WTC11 (cell line): ENCODE results near the gene SLAIN1. TPM values are rescaled to one million over a fixed set of nuclear protein-coding genes. Genes with fewer than 3 reads are reported as not detected.

Experiments
- ATAC-seq: fragments of 200-7000 bp; cut with Tn5 transposase; 2 replicates; pipeline ENCODE4 v1.10.0; 2021; ENCODE audit warnings: mild to moderate bottlenecking, moderate library complexity
- CTCF ChIA-PET: fragments of 300-600 bp; sonication (Branson Sonifier 250); formaldehyde crosslinking; loops from one replicate; lab custom pipeline; 2021; ENCODE audit warnings: antibody characterized with exemption; lab: Charles Lee
- POLR2A ChIA-PET: fragments of 350-600 bp; sonication (Branson Sonifier 250); formaldehyde crosslinking; loops from one replicate; lab custom pipeline; 2021; ENCODE audit warnings: antibody characterized with exemption; lab: Charles Lee
- DNase-seq: peaks from one replicate; pipeline ENCODE4 v3.0.0; 2021; ENCODE audit warnings: low spot score
- H3K27ac Mint-ChIP-seq: 2 replicates; pipeline ENCODE4 v1.8.0; 2021; ENCODE audit warnings: mixed read lengths
- H3K27me3 Mint-ChIP-seq: 2 replicates; pipeline ENCODE4 v1.8.0; 2021; ENCODE audit warnings: low read depth, mild to moderate bottlenecking, moderate library complexity, mixed read lengths
- H3K36me3 Mint-ChIP-seq: 2 replicates; pipeline ENCODE4 v1.8.0; 2021; ENCODE audit warnings: mixed read lengths
- H3K4me1 Mint-ChIP-seq: 2 replicates; pipeline ENCODE4 v1.8.0; 2022; ENCODE audit warnings: mixed read lengths
- H3K4me3 Mint-ChIP-seq: 2 replicates; pipeline ENCODE4 v1.8.0; 2021; ENCODE audit warnings: mild to moderate bottlenecking, moderate library complexity, mixed read lengths
- H3K9me3 Mint-ChIP-seq: 2 replicates; pipeline ENCODE4 v1.8.0; 2021; ENCODE audit warnings: mixed read lengths
- AFF4 ChIP-seq: sonication (generic); formaldehyde crosslinking; IDR thresholded peaks from 2 replicates; pipeline ENCODE4 v1.8.1; 2023; ENCODE audit warnings: mild to moderate bottlenecking, missing genetic modification reagents, borderline replicate concordance
- AR ChIP-seq: fragments of 250-450 bp; sonication (Bioruptor Pico); IDR thresholded peaks from 2 replicates; pipeline ENCODE4 v1.9.0; 2021; ENCODE audit warnings: mild to moderate bottlenecking
- ARID4B ChIP-seq: sonication (generic); formaldehyde crosslinking; IDR thresholded peaks from 2 replicates; pipeline ENCODE4 v1.8.0; 2023; ENCODE audit warnings: missing genetic modification reagents, mild to moderate bottlenecking, borderline replicate concordance
- CDX4 ChIP-seq: fragments of 250-450 bp; sonication (Bioruptor Pico); IDR thresholded peaks from 2 replicates; pipeline ENCODE4 v1.9.0; 2021; ENCODE audit warnings: moderate library complexity, mild to moderate bottlenecking, inconsistent platforms, borderline replicate concordance
- E2F5 ChIP-seq: sonication (generic); formaldehyde crosslinking; IDR thresholded peaks from 2 replicates; pipeline ENCODE4 v1.8.1; 2022; ENCODE audit warnings: mild to moderate bottlenecking, moderate library complexity, missing genetic modification reagents
- ESRRA ChIP-seq: sonication (generic); formaldehyde crosslinking; IDR thresholded peaks from 2 replicates; pipeline ENCODE4 v1.8.1; 2022; ENCODE audit warnings: mild to moderate bottlenecking, missing genetic modification reagents, borderline replicate concordance
- GRHL2 ChIP-seq: fragments of 250-450 bp; sonication (Bioruptor Pico); IDR thresholded peaks from 2 replicates; pipeline ENCODE4 v1.8.0; 2022; ENCODE audit warnings: mild to moderate bottlenecking, moderate library complexity; ENCODE audit not compliant: insufficient replicate concordance, severe bottlenecking
- JUN ChIP-seq: sonication (generic); formaldehyde crosslinking; IDR thresholded peaks from 2 replicates; pipeline ENCODE4 v1.8.0; 2023; ENCODE audit warnings: mild to moderate bottlenecking, missing genetic modification reagents
- PREB ChIP-seq: sonication (generic); formaldehyde crosslinking; IDR thresholded peaks from 2 replicates; pipeline ENCODE4 v1.8.1; 2022; ENCODE audit warnings: mild to moderate bottlenecking, missing genetic modification reagents, moderate library complexity, borderline replicate concordance
- SMAD3 ChIP-seq: sonication (generic); formaldehyde crosslinking; IDR thresholded peaks from 2 replicates; pipeline ENCODE4 v1.8.0; 2022; ENCODE audit warnings: missing genetic modification reagents, mild to moderate bottlenecking, borderline replicate concordance
- ZNF263 ChIP-seq: sonication (generic); formaldehyde crosslinking; IDR thresholded peaks from 2 replicates; pipeline ENCODE4 v1.8.1; 2022; ENCODE audit warnings: low read depth, mild to moderate bottlenecking, moderate library complexity, missing genetic modification reagents
- total RNA-seq: library from RNA; stranded (reverse); gene quantifications from 3 replicates; pipeline ENCODE4 v1.2.3, GENCODE V29; 2021

SLAIN1 gene
- total RNA-seq, 1 experiment from 2014 or later: 29.7 TPM

GRCh38 chr13:77811381-77811780 is 113.9 kb downstream of the SLAIN1 start:
- Mint-ChIP-seq H3K27ac (no peak overlapping the region), H3K27me3 (no peaks in the 10 kb centered on the region; the same call in 1 of the 2 replicates), H3K9me3 (peaks cover 8% of the 10 kb centered on the region), H3K36me3 (no peaks in the 10 kb centered on the region), H3K4me1 (peaks cover 5% of the 10 kb centered on the region), H3K4me3 (no peak overlapping the region)
- TF ChIP-seq ZNF263: no peak
- no peak for TF ChIP-seq ESRRA (CRISPR knock-in tag)
- no peak for TF ChIP-seq GRHL2 (CRISPR knock-in tag)
- TF ChIP-seq ARID4B (CRISPR knock-in tag): no peak
- no peak for TF ChIP-seq PREB (CRISPR knock-in tag)
- no peak for TF ChIP-seq SMAD3 (CRISPR knock-in tag)
- no peak for TF ChIP-seq AR
- no peak for TF ChIP-seq CDX4 (CRISPR knock-in tag)
- no peak for TF ChIP-seq E2F5
- no peak for TF ChIP-seq JUN (CRISPR knock-in tag)
- no peak for TF ChIP-seq AFF4 (CRISPR knock-in tag)
- DNase-seq (no peak), ATAC-seq (no peak)
- ChIA-PET CTCF (interaction anchor here (0.5 to 1.8 kb wide), 8 partner anchors 9 to 776 kb away, joined by 3 to 28 read pairs (median 4); partner anchors contain the start of gene EDNRB), POLR2A (interaction anchor here (0.6 kb wide), 1 partner anchor 55 kb away, joined by 3 read pairs; no protein-coding TSS in a partner anchor)
